Effector CD4-positive, alpha-beta T cell (primary cell): Measurements from ENCODE around the gene DNAJC13.
A peak's percentile ranks its signal among the peaks of the same experiment; 100 is the strongest.

Experiments
- DNase-seq: peaks from one replicate; pipeline ENCODE4 v3.0.0-alpha.2; 2020

The DNAJC13 gene

GRCh38 chr3:132469326-132469725 lies 52.0 kb downstream of the DNAJC13 start:
- DNase-seq, result no peak

DNA sequence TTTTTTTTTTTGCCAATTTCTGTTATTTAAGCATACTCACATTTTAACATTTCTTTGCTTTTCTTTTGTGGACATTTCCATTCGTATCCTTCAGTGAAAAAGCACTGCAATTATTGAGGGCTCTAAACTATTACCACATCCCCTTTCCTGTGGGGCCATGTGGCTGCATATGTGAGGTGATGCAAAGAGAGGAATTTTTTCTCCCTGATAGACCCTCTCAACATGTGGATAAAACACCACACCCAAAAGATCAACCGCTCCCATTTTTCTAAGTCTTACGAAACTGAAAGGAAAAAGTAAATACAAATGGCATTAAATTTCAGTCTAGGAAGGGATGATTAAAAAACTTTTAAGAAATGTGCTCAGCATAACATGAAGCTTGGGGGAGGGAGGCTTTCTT lies 68.8 kb downstream of the DNAJC13 start:
- no peak for DNase-seq

DNA sequence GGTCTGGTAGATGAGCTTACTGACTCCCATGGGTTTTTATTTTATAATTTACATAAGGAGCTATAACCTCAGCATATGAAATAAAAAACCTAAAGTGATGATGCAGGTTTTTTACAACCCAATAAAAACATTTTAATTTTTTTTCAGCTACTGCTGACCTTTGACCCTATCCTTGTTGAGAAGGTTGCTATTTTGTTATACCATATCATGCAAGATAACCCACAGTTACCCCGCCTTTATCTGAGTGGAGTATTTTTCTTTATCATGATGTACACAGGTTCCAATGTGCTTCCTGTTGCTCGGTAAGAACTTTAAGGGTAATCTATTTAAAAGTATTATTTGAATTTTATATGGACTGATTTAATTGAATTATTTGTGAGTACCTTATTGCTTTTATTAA lies 70.8 kb downstream of the DNAJC13 start:
- DNase-seq, result no peak

DNA sequence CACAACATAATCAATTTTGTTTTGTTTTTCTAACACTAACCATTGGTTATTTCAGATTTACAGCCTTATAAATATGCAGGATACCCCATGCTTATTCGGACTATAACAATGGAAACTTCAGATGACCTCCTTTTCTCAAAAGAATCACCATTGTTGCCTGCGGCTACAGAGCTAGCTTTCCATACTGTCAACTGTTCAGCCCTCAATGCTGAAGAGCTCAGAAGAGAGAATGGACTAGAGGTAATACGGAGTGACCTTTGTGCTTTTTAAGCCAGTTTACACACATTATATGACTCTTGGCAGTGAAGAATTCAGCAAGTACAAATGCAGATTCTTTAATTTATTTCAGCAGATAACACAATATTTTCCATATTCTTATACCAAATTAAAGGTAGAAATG lies 81.8 kb downstream of the DNAJC13 start:
- no peak for DNase-seq

- DNase-seq, result no peak
Observed at GRCh38 chr3:132503559-132503958, 86.3 kb downstream of the DNAJC13 start.

GRCh38 chr3:132504375-132504933 lies 87.2 kb downstream of the DNAJC13 start:
- no peak for DNase-seq

DNA sequence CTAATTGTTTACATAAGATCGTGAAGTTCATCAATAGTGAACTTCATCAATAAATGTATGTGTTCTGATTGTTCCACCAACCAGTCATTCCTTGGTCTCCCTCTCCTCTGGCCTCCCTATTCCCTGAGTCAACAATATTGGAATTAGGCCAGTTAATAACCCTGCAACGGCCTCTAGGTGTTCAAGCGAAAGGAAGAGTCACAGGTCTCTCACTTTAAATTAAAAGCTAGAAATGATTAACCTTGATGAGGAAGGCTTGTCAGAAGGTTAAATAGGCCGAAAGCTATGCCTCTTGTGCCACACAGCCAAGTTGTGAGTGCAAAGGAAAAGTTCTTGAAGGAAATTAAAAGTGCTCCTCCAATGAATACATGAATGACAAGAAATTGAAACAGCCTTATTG lies 90.4 kb downstream of the DNAJC13 start:
- DNase-seq, result no peak

DNA sequence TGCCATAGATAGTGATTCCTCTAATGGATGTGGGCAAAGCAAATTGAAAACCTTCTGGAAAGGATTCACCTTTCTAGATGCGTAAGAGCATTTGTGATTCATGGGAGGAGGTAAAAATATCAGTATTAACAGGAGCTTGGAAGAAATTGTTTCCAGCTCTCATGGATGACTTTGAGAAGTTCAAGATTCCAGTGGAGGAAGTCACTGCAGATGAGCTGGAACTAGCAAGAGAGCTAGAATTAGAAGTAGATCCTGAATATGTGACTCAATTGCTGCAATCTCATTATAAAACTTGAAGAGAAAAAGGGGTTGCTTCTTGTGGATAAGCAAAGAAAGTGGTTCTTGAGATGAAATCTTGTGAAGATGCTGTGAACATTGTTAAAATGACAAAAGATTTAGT lies 91.8 kb downstream of the DNAJC13 start:
- DNase-seq, result no peak

GRCh38 chr3:132509506-132509905 lies 92.2 kb downstream of the DNAJC13 start:
- DNase-seq, result no peak

- no peak for DNase-seq
Observed at GRCh38 chr3:132513057-132513456, 95.8 kb downstream of the DNAJC13 start.

DNA sequence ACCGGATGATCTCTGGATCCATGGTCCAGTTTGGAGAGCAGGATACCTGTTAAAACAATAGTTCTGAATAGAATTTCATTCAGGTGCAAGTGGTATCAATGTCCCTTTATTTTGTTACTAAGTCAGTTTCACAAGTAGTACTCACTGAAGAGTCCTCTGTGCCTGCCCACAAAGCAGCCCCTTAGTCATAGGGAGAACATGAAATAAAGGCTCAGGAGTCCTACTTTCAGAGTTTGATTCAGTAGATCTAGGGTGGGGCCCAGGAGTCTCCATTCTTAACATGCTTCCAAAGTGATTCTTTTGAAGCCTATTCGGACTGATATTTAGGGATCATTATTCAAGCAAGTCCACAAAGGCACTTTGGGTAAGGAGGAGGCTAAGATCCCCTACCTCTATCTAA lies 100.0 kb downstream of the DNAJC13 start:
- DNase-seq, result no peak

- no peak for DNase-seq
Observed at GRCh38 chr3:132519914-132520313, 102.6 kb downstream of the DNAJC13 start.

DNA sequence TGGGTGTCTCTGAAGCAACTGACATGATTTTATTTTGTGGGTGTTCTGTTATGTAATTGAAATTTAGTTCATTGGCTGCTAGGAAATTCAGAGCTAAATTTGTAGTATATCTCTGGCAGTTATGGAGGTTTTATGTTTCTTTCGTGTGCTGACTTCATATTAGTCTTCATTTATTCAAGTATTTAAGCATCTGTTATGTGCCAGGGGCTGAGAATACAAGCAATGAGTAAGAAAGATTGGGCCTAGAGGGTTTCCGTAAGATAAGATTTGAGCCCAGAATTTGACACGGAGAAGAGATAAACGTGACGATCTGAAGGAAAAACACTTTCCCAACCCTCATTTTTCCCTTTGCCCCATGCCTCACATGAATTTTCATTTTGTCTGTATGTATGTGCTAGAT lies 104.6 kb downstream of the DNAJC13 start:
- DNase-seq, result no peak

DNA sequence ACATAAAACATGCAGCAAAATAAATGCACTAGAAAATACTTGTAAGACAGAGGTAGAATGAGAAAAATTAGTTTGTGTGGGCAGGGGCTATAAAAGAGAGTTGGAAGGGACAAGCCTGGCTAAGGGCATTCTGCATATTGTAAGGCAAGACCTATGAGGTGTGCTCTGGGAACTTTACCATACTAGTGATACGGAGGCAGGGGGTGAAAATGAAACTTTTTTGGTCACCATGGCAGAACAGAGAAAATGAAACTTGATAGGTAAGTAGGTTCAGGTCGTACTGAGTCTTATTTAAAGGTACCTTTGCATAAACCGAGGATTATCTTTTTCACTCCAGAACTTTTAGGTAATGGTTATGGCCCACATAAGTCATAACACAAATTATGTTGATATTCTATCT lies 105.1 kb downstream of the DNAJC13 start:
- no peak for DNase-seq

- no peak for DNase-seq
Observed at GRCh38 chr3:132530624-132531023, 113.3 kb downstream of the DNAJC13 start.

DNA sequence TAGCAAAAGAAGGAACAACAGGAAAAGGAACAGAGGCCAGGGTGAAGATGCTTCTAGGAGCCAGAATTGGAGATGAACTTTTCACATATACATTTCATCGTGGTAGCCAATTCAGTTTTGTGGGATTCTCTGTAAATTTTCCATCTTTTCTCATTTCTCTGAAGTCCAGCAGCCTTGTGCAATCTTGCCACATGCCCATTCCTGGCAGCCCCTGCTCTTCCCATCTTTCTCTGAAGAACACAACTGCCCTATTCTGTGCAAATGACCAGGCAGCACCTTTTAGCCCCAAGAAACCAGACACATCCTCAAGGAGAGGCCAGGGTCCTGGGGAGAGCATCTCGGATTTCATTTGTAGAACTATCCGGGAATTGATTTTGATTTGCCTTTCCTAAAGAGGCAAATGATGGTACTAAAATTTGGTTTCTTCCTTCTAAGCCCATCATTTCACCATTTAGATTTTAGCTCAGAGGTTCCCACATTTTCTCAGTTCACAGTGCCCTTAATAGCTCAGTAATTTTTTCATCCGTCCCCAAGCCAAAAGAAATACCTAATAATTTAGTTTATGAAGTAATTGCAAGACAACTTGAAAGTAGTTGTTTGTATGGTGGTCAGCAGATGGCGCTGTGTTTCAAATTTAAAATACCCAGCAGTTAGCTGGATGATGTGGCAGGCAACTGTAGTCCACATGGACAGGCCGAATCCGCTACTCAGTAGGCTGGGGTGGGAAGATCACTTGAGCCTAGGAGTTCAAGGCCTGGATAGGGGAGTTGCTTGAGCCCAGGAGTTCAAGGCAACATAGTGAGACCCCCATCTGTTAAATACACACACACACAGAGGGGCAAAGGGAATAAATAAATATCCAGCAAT lies 118.5 kb downstream of the DNAJC13 start:
- DNase-seq, result peak; percentile 41

DNA sequence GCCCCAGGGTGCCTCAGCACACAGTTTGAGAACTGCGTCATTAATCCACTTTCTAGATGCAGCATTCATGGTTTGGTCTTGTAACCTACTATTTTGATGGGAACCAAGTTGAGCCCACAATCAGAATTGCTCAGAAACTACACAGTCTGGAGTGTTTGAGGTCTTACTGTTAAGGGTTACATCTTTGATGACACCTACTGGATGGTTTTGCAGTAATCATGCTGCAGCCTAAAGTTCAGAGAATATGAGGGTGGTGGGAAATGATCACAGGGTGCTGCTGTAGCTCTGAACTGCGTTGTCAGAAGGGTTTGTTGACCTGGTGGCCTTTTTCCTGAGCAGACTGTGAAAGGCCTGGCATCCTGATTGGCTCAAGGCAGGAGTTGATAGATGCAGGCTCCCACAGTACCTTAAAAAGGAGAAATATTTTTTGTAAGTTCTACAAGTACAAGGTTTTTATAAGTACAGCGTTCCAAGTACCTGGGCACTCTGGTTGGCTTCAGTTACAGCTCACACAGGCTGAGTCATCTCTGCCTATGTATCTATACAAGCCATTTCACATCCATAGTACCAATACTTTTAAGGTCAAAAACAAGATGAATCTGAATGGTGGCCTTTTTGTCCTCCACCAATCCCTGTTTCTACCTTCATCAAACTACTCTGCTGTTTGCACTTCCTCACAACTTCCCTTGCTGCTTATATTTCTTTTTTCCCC lies 119.3 kb downstream of the DNAJC13 start:
- no peak for DNase-seq

GRCh38 chr3:132537297-132537696 lies 120.0 kb downstream of the DNAJC13 start:
- DNase-seq, result no peak

GRCh38 chr3:132538072-132538471 lies 120.8 kb downstream of the DNAJC13 start:
- DNase-seq, result no peak

DNA sequence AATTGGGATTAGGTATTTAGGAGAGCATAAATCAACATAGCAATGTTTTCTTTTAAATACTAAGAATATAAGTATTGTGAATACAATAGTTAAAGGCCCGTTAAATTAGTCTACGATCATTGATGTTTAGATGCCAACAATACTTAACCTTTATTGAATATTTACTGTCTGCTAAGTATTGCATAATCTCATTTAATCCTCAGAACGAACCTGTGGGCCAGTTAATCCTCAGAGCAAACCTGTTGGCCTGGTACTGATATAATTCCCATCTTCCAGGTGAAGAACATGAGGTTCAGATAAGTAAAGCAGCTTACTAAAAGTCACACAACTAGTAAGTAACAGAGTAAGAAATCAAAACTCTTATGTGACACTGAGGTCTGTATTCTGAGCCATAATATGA lies 122.4 kb downstream of the DNAJC13 start:
- DNase-seq, result no peak

DNA sequence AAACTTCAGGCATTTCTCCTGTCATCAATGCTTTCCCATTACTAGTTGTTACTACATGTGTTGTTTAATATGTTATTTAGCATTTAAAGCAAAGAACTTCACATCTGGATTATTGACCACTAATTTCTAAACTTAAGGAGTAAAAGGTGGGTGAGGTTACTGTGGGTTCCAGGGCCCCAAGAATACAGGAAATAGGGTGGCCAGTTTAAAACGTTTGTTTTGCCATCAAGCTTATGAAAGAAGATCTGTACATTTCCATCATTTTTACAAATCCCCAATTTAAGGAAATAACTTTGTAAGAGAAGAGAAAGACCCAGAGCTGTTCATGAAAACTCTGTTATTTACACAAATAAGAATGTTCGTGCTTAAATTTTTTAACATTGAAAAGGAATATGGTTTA lies 125.3 kb downstream of the DNAJC13 start:
- DNase-seq, result no peak

GRCh38 chr3:132543011-132543739 lies 125.9 kb downstream of the DNAJC13 start:
- DNase-seq, result no peak

DNA sequence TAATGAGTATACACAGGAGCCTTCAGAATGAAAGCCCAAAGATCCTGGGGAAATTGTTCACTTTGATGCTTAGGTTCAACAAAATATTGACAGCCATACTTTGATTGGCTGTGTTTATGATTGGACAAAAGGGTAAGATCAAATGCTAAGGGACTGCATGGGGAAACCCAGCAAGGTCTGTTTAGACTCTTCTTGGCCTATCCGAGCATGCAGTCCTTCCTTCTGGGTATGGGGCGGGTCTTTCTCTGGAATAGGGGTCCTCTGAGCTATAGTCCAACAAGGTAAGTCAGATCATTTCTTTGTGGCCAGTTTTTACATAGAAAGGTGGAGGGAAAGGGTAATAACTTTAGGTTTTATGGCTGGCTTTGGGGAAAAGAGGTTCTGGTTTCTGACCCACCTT lies 126.8 kb downstream of the DNAJC13 start:
- DNase-seq, result no peak
